HG03565 (cell line): ENCODE measurements around the gene WDR31.
"Not testable (repeated sequence)": the region's sequence is repeated elsewhere in the genome, so short reads cannot be mapped to it uniquely, and the experiment has no call there.

Experiments used
- ATAC-seq: cut with Tn5 transposase; IDR thresholded peaks from one replicate; pipeline ENCODE4 v1.9.1; 2021; ENCODE audit warnings: mild to moderate bottlenecking, moderate library complexity; ENCODE audit not compliant: unreplicated experiment

Gene WDR31

GRCh38 chr9:113298924-113299770, 40.9 kb downstream of the WDR31 start:
- no peak for ATAC-seq

GRCh38 chr9:113298311-113298710, 41.8 kb downstream of the WDR31 start:
- ATAC-seq = no peak

DNA sequence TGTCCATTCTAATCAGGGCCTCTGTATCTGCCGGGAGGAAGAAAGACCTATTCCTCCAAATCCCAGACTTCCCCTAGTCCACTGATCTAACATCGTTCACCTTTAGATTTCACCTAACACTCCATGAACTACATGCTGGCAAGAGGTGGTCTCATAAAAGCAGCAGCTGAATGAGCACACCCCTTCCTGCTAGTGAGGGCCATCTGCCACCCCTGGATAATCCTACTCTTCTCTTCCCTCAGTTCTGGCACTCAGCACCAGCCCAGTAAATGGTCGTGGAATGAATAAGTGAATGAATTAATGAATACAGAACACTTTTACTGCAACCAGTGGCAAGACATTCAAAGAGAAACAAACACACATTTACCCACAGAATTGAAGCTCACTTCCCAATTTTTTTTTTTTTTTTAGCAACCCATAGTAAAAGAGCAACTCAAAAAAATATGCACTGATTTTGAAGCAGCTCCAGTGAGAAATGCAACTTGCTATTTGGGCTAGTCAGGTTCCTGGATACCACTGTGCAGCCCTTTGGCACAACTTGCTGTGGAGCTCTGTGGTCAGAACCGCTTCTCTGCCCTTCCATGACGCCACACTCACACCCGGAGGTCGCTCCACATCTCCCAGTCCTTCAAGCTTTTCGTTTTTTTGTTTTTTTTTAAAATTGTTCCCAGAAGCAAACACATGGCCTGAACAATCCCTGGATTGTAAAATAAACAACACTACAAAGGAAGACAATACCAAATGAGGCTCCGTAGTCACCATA, 43.1 kb downstream of the WDR31 start:
- no peak for ATAC-seq

DNA sequence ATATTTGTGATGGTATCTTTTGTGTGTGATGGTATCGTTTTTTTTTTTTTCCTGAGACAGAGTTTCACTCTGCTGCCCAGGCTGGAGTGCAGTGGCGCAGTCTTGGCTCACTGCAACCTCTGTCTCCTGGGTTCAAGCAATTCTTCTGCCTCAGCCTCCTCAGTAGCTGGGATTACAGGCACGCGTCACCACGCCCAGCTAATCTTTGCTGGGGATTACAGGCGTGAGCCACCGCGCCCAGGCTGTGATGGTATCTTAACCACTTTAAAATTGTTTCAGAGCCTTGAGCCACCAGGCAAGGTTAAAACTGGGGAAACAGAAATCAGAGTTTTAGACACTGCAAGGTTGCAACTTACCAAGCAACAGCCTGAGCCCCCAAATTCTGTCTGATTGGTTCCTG, 43.8 kb downstream of the WDR31 start:
- not testable (repeated sequence) for ATAC-seq

- ATAC-seq = no peak
Measured at GRCh38 chr9:113293285-113293878, 46.7 kb downstream of the WDR31 start.

DNA sequence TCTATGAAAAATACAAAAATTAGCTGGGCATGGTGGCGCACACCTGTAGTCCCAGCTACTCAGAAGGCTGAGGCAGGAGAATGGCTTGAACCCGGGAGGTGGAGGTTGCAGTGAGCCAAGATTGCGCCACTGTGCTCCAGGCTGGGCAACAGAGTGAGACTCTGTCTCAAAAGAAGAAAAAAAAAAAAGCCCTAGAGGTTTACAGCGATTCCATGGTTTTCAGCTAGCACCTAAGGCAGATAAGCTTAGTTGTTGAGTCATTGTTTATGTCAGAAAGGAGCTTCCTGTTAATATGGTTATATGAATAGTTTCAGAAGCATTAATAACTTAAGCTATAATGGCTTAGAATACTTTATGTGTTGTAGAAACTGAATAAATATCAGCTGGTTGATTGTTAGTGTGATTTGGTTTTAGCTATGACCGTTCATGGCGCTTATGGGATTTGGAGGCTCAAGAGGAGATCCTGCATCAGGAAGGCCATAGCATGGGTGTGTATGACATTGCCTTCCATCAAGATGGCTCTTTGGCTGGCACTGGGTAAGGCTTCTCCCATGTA, 49.9 kb downstream of the WDR31 start:
- no peak for ATAC-seq

DNA sequence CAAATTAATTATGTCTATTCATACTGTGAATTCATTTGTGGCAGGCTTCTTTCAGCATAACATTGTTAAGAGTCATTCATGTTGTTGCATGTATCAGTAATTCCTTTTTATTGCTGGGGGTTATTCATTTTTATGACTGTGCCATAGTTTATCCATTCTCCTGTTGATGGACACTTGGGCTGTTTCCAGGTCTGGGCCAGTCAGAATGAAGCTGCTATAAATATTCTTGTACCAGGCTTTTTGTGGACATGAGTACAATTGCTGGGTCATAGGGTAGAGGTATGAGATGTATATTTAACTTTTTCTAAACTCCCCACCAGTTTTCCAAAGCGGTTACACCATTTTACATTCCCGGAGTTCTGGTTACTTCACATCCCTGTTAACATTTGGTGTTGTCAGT, 51.0 kb downstream of the WDR31 start:
- no peak for ATAC-seq

DNA sequence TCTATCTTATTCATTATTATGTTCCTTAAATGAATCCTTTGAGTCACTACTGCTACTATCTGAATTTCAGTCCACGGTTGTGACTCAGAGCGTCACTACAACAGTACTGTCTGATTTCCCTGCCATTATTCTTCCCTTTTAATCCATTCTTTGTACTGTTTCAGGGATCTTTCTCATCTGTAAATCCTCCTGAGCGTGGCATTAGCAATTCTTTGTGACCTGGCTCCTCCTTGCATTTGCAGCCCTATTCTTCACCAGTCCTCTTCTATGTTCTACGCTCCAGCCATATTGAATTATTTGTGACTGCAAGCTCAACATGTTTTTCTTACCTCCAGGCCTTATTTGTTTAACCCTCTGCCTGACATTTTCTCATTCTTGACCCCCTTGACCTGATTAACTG, 58.7 kb downstream of the WDR31 start:
- no peak for ATAC-seq

GRCh38 chr9:113278840-113279239, 61.2 kb downstream of the WDR31 start:
- no peak for ATAC-seq

DNA sequence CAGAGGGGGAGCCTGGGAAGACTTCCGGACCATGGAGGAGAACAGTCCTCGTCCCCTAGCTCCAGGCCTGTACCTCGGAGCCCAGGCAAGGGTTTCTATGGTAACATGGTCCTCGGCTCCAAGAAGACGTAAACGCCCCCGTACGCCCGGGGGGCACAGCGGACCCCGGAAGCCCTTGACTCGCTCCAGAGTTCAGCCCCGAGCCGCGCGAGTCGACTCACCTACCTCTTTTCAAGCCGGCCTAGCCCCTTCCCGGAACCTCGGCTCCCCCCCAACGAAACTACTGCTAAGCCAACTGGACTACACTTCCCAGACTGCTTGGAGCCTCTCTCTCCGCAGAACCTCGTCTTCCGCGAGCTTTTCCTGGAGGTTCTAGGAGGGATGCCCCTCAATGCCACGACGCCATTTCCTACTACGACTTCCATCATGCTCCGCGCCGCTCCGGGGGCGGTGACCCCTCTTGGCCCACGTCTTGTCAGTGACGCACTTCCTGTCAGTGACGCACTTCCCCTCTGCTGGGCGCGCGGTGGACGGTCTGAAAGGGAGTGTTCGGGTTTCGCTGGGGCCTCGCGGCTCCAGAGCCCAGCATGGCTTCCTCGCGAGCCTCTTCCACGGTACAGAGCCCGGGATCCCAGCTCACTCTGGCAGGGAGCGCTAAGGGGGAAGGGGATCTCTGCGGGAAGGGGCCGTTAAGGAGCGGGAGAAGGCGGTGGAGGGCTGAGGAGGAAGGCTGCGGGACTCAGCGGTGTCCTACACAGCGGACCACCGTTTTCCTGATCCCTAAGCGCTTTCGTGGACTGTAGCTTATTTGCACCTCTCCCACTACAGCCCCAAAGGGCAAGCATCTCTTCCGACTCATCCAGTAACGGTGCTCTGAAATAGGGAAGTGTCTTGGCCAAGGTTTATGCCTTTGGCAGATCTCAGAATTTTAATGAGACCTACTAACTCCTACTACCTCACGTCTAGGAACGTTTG, 64.6 kb downstream of the WDR31 start, which contains the start of the genes CDC26 and PRPF4:
CDC26 (minus strand) TSS at position 416 of the 975 bp plus-strand sequence. CDS start 3,065 bp downstream, outside the sequence.
PRPF4 (plus strand) TSS at position 502 of the 975 bp plus-strand sequence; CDS start at position 588, 86 bp downstream.
- ATAC-seq = peak; percentile 94

DNA sequence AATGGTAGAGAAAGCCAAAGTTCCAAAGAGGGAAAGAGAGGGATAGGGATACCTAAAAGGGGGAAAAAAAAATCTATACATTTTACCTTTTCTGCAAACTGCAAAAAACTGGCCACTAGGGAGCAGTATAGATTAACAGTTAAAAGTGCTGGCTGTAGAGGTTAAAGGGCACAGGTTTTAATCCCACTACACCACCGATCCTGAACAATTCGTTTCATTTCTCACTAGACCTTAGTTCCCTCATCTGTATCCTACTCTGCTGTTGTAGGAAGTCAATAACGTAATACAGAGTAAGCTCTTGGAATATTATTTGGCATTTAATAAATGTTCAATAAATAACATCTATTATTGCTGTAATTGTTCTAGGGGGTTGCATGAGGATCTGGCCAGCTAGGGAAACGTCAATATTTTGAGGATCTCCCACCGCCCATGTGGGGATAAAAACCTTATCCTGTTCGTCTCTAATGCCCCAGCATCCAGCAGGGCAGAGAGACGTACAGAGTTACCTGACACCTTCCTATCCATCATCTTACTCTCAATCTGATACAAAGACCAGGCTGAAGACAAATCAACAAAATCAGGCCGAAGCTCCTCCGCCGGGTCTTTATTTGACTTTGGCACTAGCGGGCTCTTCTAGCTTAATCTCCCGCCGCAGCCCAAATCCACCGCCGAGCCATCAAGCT, 65.5 kb downstream of the WDR31 start:
- no peak for ATAC-seq

- no peak for ATAC-seq
Measured at GRCh38 chr9:113269871-113270270, 70.2 kb downstream of the WDR31 start.

DNA sequence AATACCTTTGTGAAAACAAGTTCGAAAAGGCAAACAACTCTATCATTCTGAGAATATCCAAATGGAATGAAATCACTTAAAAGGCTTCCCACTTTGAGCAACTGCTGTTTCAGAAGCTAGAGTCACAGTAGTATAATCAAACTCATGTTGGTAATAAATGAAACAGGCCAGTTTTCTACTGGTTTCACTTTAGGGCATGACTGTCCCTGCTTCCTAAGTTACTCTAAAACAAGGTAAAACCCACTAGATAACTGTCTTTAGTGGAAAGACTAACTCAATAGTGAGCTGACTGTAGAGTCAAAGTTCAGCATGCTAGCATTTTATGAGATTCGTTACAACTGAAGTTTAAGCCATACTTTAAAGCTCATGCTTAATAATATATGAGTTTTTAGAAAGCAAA, 70.7 kb downstream of the WDR31 start:
- no peak for ATAC-seq

GRCh38 chr9:113267911-113268566, 72.0 kb downstream of the WDR31 start:
- ATAC-seq = no peak

- ATAC-seq = no peak
Measured at GRCh38 chr9:113266174-113266573, 73.9 kb downstream of the WDR31 start.
